HEK293 (cell line): Measurements from ENCODE around the gene C11orf86.

Experiments used
- CTCF ChIA-PET: fragments of 350-600 bp; formaldehyde crosslinking; extraction: SDS; loops from one replicate; lab custom pipeline; 2021; ENCODE audit warnings: antibody characterized with exemption; lab: Yijun Ruan, JAX
- POLR2A ChIA-PET: fragments of 300-600 bp; formaldehyde crosslinking; extraction: SDS; loops from one replicate; lab custom pipeline; 2020; ENCODE audit warnings: antibody characterized with exemption, inconsistent platforms; lab: Yijun Ruan, JAX
- H3K27ac ChIP-seq: fragments of 200-500 bp; sonication (Bioruptor generic); 2 replicates; pipeline ENCODE4 v1.5.1; 2014; ENCODE audit warnings: low read depth, low read length, control low read depth, inconsistent platforms; ENCODE audit errors: extremely low read depth
- H3K36me3 ChIP-seq, 2 experiments: fragments of 200-500 bp in 1 of 2; sonication (Bioruptor generic) in 1 of 2; 1 replicate in 1 of 2; 2 replicates in 1 of 2; pipeline ENCODE4 v1.5.1; 2014 to 2017; ENCODE audit warnings: inconsistent platforms in 2 of 2, low read length in 2 of 2; ENCODE audit not compliant: control insufficient read depth in 2 of 2, insufficient read depth in 1 of 2
- H3K4me1 ChIP-seq: fragments of 200-500 bp; sonication (Bioruptor generic); 2 replicates; pipeline ENCODE4 v1.5.1; 2014; ENCODE audit warnings: mild to moderate bottlenecking, low read length, inconsistent platforms; ENCODE audit not compliant: control insufficient read depth, insufficient read depth
- H3K4me3 ChIP-seq: 2 replicates; pipeline ENCODE4 v1.5.1; 2011; ENCODE audit warnings: low read depth, mild to moderate bottlenecking, control low read depth, low read length, moderate library complexity
- H3K9me3 ChIP-seq: fragments of 200-500 bp; sonication (Bioruptor generic); 2 replicates; pipeline ENCODE4 v1.5.1; 2014; ENCODE audit warnings: low read depth, low read length, inconsistent platforms; ENCODE audit not compliant: control insufficient read depth, insufficient read depth
- GFI1B ChIP-seq: fragments of 450-650 bp; formaldehyde crosslinking; IDR thresholded peaks from 2 replicates; pipeline ENCODE4 v1.5.1; 2016; ENCODE audit warnings: missing biosample characterization, missing genetic modification characterization
- GLI2 ChIP-seq: fragments of 450-650 bp; formaldehyde crosslinking; IDR thresholded peaks from 2 replicates; pipeline ENCODE4; 2017; ENCODE audit warnings: missing biosample characterization, missing genetic modification characterization, low read depth, borderline replicate concordance
- IKZF3 ChIP-seq: fragments of 450-650 bp; IDR thresholded peaks from 2 replicates; pipeline ENCODE4 v1.5.0; 2018; ENCODE audit warnings: missing biosample characterization, mild to moderate bottlenecking, missing genetic modification characterization, moderate library complexity
- KLF10 ChIP-seq: fragments of 450-650 bp; IDR thresholded peaks from 2 replicates; pipeline ENCODE4 v1.5.1; 2018; ENCODE audit warnings: missing biosample characterization, mild to moderate bottlenecking, missing genetic modification characterization
- KLF9 ChIP-seq: fragments of 450-650 bp; formaldehyde crosslinking; IDR thresholded peaks from 2 replicates; pipeline ENCODE4 v1.5.1; 2016; ENCODE audit warnings: missing biosample characterization, missing genetic modification characterization, low read depth
- OSR2 ChIP-seq: fragments of 450-650 bp; formaldehyde crosslinking; IDR thresholded peaks from 2 replicates; pipeline ENCODE4 v1.5.1; 2016; ENCODE audit warnings: missing biosample characterization, missing genetic modification characterization
- OVOL3 ChIP-seq: fragments of 450-650 bp; formaldehyde crosslinking; IDR thresholded peaks from 2 replicates; pipeline ENCODE4 v1.5.1; 2016; ENCODE audit warnings: missing biosample characterization, missing genetic modification characterization
- SCRT2 ChIP-seq: fragments of 450-650 bp; formaldehyde crosslinking; IDR thresholded peaks from 2 replicates; pipeline ENCODE4 v1.5.1; 2016; ENCODE audit warnings: missing biosample characterization, missing genetic modification characterization
- WT1 ChIP-seq: fragments of 450-650 bp; formaldehyde crosslinking; IDR thresholded peaks from 2 replicates; pipeline ENCODE4 v1.5.1; 2016; ENCODE audit warnings: missing biosample characterization, missing genetic modification characterization
- ZBTB8A ChIP-seq: fragments of 450-650 bp; formaldehyde crosslinking; IDR thresholded peaks from 2 replicates; pipeline ENCODE4 v1.5.1; 2016; ENCODE audit warnings: missing biosample characterization, missing genetic modification characterization
- ZNF140 ChIP-seq: fragments of 450-650 bp; formaldehyde crosslinking; IDR thresholded peaks from 2 replicates; pipeline ENCODE4 v1.5.1; 2016; ENCODE audit warnings: missing biosample characterization, missing genetic modification characterization
- ZNF146 ChIP-seq: fragments of 450-650 bp; formaldehyde crosslinking; IDR thresholded peaks from 2 replicates; pipeline ENCODE4 v1.5.1; 2016; ENCODE audit warnings: missing biosample characterization, missing genetic modification characterization
- ZNF311 ChIP-seq: fragments of 450-650 bp; formaldehyde crosslinking; IDR thresholded peaks from 2 replicates; pipeline ENCODE4 v1.5.1; 2017; ENCODE audit warnings: missing biosample characterization, missing genetic modification characterization, borderline replicate concordance
- ZNF335 ChIP-seq: fragments of 450-650 bp; formaldehyde crosslinking; conservative IDR thresholded peaks from 2 replicates; pipeline ENCODE4 v1.5.1; 2016; ENCODE audit warnings: missing biosample characterization, missing genetic modification characterization
- ZNF366 ChIP-seq: fragments of 450-650 bp; formaldehyde crosslinking; conservative IDR thresholded peaks from 2 replicates; pipeline ENCODE4 v1.5.1; 2016; ENCODE audit warnings: missing biosample characterization, missing genetic modification characterization
- ZNF404 ChIP-seq: fragments of 450-650 bp; formaldehyde crosslinking; IDR thresholded peaks from 2 replicates; pipeline ENCODE4 v1.5.1; 2017; ENCODE audit warnings: missing biosample characterization, missing genetic modification characterization
- ZNF521 ChIP-seq: fragments of 450-650 bp; formaldehyde crosslinking; IDR thresholded peaks from 2 replicates; pipeline ENCODE4 v1.5.1; 2017; ENCODE audit warnings: missing biosample characterization, mild to moderate bottlenecking, missing genetic modification characterization
- ZNF549 ChIP-seq: fragments of 450-650 bp; IDR thresholded peaks from 2 replicates; pipeline ENCODE4 v1.5.1; 2018; ENCODE audit warnings: missing biosample characterization, missing genetic modification characterization, mild to moderate bottlenecking, inconsistent platforms, moderate library complexity
- ZNF561 ChIP-seq: fragments of 450-650 bp; IDR thresholded peaks from 2 replicates; pipeline ENCODE4 v1.5.1; 2018; ENCODE audit warnings: missing biosample characterization, missing genetic modification characterization, borderline replicate concordance
- ZNF600 ChIP-seq: fragments of 450-650 bp; formaldehyde crosslinking; IDR thresholded peaks from 2 replicates; pipeline ENCODE4 v1.5.1; 2016; ENCODE audit warnings: missing biosample characterization, missing genetic modification characterization
- ZNF654 ChIP-seq: fragments of 450-650 bp; formaldehyde crosslinking; IDR thresholded peaks from 2 replicates; pipeline ENCODE4 v1.5.1; 2016; ENCODE audit warnings: low read depth, missing biosample characterization, missing genetic modification characterization
- ZNF776 ChIP-seq: fragments of 450-650 bp; formaldehyde crosslinking; IDR thresholded peaks from 2 replicates; pipeline ENCODE4 v1.5.0; 2017; ENCODE audit warnings: missing biosample characterization, missing genetic modification characterization, borderline replicate concordance
- ZSCAN16 ChIP-seq: fragments of 450-650 bp; formaldehyde crosslinking; IDR thresholded peaks from 2 replicates; pipeline ENCODE4 v1.5.1; 2016; ENCODE audit warnings: missing biosample characterization, missing genetic modification characterization
- TF ChIP-seq, protein P1 (sequence below): fragments of 450-650 bp; formaldehyde crosslinking; IDR thresholded peaks from 2 replicates; pipeline ENCODE4; 2016; ENCODE audit warnings: missing biosample characterization, missing genetic modification characterization
- TF ChIP-seq, protein P2 (sequence below): fragments of 450-650 bp; formaldehyde crosslinking; IDR thresholded peaks from 2 replicates; pipeline ENCODE4 v1.5.1; 2016; ENCODE audit warnings: missing biosample characterization, missing genetic modification characterization
- TF ChIP-seq, protein P3 (sequence below): fragments of 450-650 bp; formaldehyde crosslinking; IDR thresholded peaks from 2 replicates; pipeline ENCODE4 v1.5.1; 2017; ENCODE audit warnings: missing biosample characterization, missing genetic modification characterization
- TF ChIP-seq, protein P4 (sequence below): fragments of 450-650 bp; formaldehyde crosslinking; IDR thresholded peaks from 2 replicates; pipeline ENCODE4 v1.5.1; 2017; ENCODE audit warnings: missing biosample characterization, missing genetic modification characterization

C11orf86 gene

DNA sequence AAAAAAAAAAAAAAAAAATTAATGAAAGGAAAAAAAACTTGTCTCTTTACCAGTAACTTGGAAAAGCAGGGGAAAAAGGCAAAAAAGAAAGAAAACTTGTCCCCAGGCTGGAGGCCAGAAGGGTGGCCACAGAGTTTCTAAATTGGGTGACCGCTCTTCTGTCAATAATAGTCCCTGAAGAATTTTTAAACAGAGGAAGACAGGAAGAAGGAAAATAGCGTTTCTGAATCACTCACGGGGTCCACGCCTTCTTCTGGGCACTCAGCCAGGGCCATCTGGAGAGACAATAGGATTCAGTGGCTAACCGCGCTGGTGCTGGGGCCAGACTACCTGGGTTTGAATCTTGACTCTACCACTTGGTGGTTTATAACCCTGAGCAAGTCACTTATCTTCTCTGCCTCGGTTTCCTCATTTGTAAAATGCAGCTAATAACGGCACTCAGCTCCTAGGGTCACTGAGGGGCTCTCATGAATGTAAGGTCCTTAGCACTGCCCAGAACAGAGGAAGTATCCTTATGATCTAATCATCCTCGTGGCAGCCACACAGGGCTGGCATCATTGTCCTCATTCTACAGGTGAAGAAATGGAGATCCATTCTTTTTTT lies 7.0 kb downstream of the C11orf86 start (continued):
- TF ChIP-seq ZNF335 (tag by site-specific recombination) (0 out of 2 replicates have a peak, but pooled peaks have one; percentile 25), ZNF366 (tag by site-specific recombination) (peak; percentile 68), ZNF404 (no peak), SCRT2 (tag by site-specific recombination) (peak; percentile 53; the same call in 1 of the 2 replicates), OSR2 (tag by site-specific recombination) (peak; percentile 60), IKZF3 (tag by site-specific recombination) (peak; percentile 52; the same call in 1 of the 2 replicates), KLF9 (tag by site-specific recombination) (peak; percentile 78), KLF10 (0 out of 2 replicates have a peak, but pooled peaks have one; percentile 22), ZNF654 (no peak), ZBTB8A (peak; percentile 68), GFI1B (no peak)
- TF ChIP-seq, protein P1, sequence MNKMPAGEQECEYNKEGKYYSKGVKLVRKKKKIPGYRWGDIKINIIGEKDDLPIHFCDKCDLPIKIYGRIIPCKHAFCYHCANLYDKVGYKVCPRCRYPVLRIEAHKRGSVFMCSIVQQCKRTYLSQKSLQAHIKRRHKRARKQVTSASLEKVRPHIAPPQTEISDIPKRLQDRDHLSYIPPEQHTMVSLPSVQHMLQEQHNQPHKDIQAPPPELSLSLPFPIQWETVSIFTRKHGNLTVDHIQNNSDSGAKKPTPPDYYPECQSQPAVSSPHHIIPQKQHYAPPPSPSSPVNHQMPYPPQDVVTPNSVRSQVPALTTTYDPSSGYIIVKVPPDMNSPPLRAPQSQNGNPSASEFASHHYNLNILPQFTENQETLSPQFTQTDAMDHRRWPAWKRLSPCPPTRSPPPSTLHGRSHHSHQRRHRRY (tag by site-specific recombination) = no peak
- TF ChIP-seq, protein P2, sequence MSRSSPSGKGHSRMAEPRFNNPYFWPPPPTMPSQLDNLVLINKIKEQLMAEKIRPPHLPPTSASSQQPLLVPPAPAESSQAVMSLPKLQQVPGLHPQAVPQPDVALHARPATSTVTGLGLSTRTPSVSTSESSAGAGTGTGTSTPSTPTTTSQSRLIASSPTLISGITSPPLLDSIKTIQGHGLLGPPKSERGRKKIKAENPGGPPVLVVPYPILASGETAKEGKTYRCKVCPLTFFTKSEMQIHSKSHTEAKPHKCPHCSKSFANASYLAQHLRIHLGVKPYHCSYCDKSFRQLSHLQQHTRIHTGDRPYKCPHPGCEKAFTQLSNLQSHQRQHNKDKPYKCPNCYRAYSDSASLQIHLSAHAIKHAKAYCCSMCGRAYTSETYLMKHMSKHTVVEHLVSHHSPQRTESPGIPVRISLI (tag by site-specific recombination) = peak; percentile 92
- TF ChIP-seq, all 188 proteins: peak for 13

DNA sequence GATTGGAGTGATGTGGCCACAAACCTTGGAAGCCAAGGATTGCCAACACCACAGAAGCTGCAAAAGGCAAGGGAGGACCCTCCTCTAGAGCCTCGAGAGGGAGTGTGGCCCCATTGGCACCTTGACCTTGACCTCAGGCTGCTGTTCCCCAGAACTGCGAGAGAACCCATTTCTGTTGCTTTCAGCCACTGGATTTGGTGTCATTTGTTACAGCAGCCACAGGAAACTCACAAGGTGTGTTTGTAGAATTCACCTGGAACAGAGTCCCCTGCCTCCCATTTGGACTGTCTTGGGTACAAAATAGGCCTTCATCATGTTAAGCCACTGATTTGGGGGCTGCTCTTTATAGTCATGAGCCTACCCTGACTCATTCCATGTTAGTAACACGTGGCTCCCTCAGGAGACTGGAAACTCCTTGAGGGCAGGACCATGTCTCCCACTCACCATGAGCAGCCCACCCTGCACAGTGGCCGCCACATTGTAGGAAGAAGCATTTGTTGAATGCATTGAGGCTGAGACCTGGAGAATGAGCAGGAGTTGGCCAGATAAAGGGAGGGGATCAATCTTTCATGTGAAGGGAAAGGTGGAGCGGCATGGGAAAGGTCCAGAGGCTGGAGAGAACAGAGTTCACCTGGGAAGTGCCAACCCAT lies 8.3 kb downstream of the C11orf86 start:
- Histone ChIP-seq H3K36me3 (no peaks in the 10 kb centered on the region), H3K4me1 (no peaks in the 10 kb centered on the region), H3K4me3 (no peak overlapping the region), H3K9me3 (no peaks in the 10 kb centered on the region), H3K27ac (no peak overlapping the region)
- no peak for TF ChIP-seq OVOL3
- TF ChIP-seq ZNF561 (tag by site-specific recombination) = no peak
- no peak for TF ChIP-seq ZNF600
- no peak for TF ChIP-seq ZNF146 (tag by site-specific recombination)
- no peak for TF ChIP-seq GLI2 (tag by site-specific recombination)
- TF ChIP-seq KLF9 (tag by site-specific recombination) = no peak
- TF ChIP-seq ZNF776 (tag by site-specific recombination) = no peak
- TF ChIP-seq ZNF311 (tag by site-specific recombination) = no peak
- TF ChIP-seq ZNF549 (tag by site-specific recombination) = no peak
- TF ChIP-seq, protein P3, sequence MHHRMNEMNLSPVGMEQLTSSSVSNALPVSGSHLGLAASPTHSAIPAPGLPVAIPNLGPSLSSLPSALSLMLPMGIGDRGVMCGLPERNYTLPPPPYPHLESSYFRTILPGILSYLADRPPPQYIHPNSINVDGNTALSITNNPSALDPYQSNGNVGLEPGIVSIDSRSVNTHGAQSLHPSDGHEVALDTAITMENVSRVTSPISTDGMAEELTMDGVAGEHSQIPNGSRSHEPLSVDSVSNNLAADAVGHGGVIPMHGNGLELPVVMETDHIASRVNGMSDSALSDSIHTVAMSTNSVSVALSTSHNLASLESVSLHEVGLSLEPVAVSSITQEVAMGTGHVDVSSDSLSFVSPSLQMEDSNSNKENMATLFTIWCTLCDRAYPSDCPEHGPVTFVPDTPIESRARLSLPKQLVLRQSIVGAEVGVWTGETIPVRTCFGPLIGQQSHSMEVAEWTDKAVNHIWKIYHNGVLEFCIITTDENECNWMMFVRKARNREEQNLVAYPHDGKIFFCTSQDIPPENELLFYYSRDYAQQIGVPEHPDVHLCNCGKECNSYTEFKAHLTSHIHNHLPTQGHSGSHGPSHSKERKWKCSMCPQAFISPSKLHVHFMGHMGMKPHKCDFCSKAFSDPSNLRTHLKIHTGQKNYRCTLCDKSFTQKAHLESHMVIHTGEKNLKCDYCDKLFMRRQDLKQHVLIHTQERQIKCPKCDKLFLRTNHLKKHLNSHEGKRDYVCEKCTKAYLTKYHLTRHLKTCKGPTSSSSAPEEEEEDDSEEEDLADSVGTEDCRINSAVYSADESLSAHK (tag by site-specific recombination) = no peak
- no peak for TF ChIP-seq ZNF521 (tag by site-specific recombination)
- no peak for TF ChIP-seq ZSCAN16
- TF ChIP-seq, protein P4, sequence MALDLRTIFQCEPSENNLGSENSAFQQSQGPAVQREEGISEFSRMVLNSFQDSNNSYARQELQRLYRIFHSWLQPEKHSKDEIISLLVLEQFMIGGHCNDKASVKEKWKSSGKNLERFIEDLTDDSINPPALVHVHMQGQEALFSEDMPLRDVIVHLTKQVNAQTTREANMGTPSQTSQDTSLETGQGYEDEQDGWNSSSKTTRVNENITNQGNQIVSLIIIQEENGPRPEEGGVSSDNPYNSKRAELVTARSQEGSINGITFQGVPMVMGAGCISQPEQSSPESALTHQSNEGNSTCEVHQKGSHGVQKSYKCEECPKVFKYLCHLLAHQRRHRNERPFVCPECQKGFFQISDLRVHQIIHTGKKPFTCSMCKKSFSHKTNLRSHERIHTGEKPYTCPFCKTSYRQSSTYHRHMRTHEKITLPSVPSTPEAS (tag by site-specific recombination) = no peak
- no peak for TF ChIP-seq WT1 (tag by site-specific recombination)
- no peak for TF ChIP-seq ZNF140
- ChIA-PET POLR2A (no interaction called here), CTCF (no interaction called here)
